ENCODE measurements around the gene SLC11A1.

DNA sequence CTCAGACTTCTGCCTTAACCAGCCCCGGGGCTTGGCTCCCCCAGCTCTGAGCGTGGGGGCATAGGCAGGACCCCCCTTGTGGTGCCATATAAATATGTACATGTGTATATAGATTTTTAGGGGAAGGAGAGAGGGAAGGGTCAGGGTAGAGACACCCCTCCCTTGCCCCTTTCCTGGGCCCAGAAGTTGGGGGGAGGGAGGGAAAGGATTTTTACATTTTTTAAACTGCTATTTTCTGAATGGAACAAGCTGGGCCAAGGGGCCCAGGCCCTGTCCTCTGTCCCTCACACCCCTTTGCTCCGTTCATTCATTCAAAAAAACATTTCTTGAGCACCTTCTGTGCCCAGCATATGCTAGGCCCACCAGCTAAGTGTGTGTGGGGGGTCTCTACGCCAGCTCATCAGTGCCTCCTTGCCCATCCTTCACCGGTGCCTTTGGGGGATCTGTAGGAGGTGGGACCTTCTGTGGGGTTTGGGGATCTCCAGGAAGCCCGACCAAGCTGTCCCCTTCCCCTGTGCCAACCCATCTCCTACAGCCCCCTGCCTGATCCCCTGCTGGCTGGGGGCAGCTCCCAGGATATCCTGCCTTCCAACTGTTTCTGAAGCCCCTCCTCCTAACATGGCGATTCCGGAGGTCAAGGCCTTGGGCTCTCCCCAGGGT is 23.1 kb downstream of the SLC11A1 start:
- no peak for TF ChIP-seq EZH2phosphoT487 (IDR thresholded peaks at IDR 0.05; ENCODE audit: low read depth, severe bottlenecking, unreplicated experiment)
- TF ChIP-seq, protein P1, sequence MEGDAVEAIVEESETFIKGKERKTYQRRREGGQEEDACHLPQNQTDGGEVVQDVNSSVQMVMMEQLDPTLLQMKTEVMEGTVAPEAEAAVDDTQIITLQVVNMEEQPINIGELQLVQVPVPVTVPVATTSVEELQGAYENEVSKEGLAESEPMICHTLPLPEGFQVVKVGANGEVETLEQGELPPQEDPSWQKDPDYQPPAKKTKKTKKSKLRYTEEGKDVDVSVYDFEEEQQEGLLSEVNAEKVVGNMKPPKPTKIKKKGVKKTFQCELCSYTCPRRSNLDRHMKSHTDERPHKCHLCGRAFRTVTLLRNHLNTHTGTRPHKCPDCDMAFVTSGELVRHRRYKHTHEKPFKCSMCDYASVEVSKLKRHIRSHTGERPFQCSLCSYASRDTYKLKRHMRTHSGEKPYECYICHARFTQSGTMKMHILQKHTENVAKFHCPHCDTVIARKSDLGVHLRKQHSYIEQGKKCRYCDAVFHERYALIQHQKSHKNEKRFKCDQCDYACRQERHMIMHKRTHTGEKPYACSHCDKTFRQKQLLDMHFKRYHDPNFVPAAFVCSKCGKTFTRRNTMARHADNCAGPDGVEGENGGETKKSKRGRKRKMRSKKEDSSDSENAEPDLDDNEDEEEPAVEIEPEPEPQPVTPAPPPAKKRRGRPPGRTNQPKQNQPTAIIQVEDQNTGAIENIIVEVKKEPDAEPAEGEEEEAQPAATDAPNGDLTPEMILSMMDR (IDR thresholded peaks at IDR 0.05; ENCODE audit: poor library complexity) = no peak
